ENCODE data around the gene CLEC2L.
"Not testable (repeated sequence)": the region's sequence is repeated elsewhere in the genome, so short reads cannot be mapped to it uniquely, and the experiment has no call there.

The CLEC2L gene

GRCh38 chr7:139548302-139549028 lies 25.0 kb downstream of the CLEC2L start:
- no peak overlapping the region for H3K4me3 ChIP-seq (ENCODE audit: low read depth, low read length)
- TF ChIP-seq CTCF (IDR thresholded peaks at IDR 0.05; ENCODE audit: borderline replicate concordance, insufficient read depth, low read depth, low read length), result no peak

GRCh38 chr7:139553991-139554700 lies 30.7 kb downstream of the CLEC2L start:
- not testable (repeated sequence) for H3K4me3 ChIP-seq (ENCODE audit: low read depth, low read length)

- H3K4me3 ChIP-seq (ENCODE audit: low read depth, low read length), result no peak overlapping the region
- TF ChIP-seq CTCF (IDR thresholded peaks at IDR 0.05; ENCODE audit: borderline replicate concordance, insufficient read depth, low read depth, low read length), result no peak
Observed at GRCh38 chr7:139557857-139558581, 34.5 kb downstream of the CLEC2L start.

- TF ChIP-seq CTCF (IDR thresholded peaks at IDR 0.05; ENCODE audit: borderline replicate concordance, insufficient read depth, low read depth, low read length), result no peak
- no peak overlapping the region for H3K4me3 ChIP-seq (ENCODE audit: low read depth, low read length)
Observed at GRCh38 chr7:139559364-139560105, 36.0 kb downstream of the CLEC2L start.

GRCh38 chr7:139560199-139560598 lies 36.7 kb downstream of the CLEC2L start:
- H3K4me3 ChIP-seq (ENCODE audit: low read depth, low read length), result no peak overlapping the region
- no peak for TF ChIP-seq CTCF (IDR thresholded peaks at IDR 0.05; ENCODE audit: borderline replicate concordance, insufficient read depth, low read depth, low read length)

- TF ChIP-seq CTCF (IDR thresholded peaks at IDR 0.05; ENCODE audit: borderline replicate concordance, insufficient read depth, low read depth, low read length), result no peak
Observed at GRCh38 chr7:139560678-139561077, 37.2 kb downstream of the CLEC2L start.

GRCh38 chr7:139562491-139562890 lies 39.0 kb downstream of the CLEC2L start:
- no peak overlapping the region for H3K4me3 ChIP-seq (ENCODE audit: low read depth, low read length)
- TF ChIP-seq CTCF (IDR thresholded peaks at IDR 0.05; ENCODE audit: borderline replicate concordance, insufficient read depth, low read depth, low read length), result no peak

More at GRCh38 chr7:139560678-139561077, 37.2 kb downstream of the CLEC2L start:
- no peak overlapping the region for H3K4me3 ChIP-seq (ENCODE audit: low read depth, low read length)
